IgD-negative memory B cell (primary cell): ENCODE data around the gene ABCA1. TPM values are rescaled to one million over a fixed set of nuclear protein-coding genes. Genes with fewer than 3 reads are reported as not detected.

Experiments used
- H3K27ac Mint-ChIP-seq, 3 donors: one replicate each; pipeline ENCODE4 v1.8.0; 2020 to 2022; ENCODE audit warnings: mild to moderate bottlenecking in 3 of 3, mixed read lengths in 3 of 3, moderate library complexity in 1 of 3
- H3K27me3 Mint-ChIP-seq: one replicate; pipeline ENCODE4 v1.8.0; 2021; ENCODE audit warnings: mixed read lengths
- H3K36me3 Mint-ChIP-seq: one replicate; pipeline ENCODE4 v1.8.0; 2020; ENCODE audit warnings: mild to moderate bottlenecking, mixed read lengths
- H3K4me1 Mint-ChIP-seq, 3 donors: one replicate each; pipeline ENCODE4 v1.8.0; 2020 to 2022; ENCODE audit warnings: mixed read lengths in 3 of 3, mild to moderate bottlenecking in 1 of 3
- H3K4me3 Mint-ChIP-seq, 4 donors: one replicate each; pipeline ENCODE4 v1.8.0; 2020 to 2022; ENCODE audit warnings: mild to moderate bottlenecking in 4 of 4, mixed read lengths in 4 of 4, moderate library complexity in 3 of 4
- H3K9me3 Mint-ChIP-seq, 3 donors: one replicate each; pipeline ENCODE4 v1.8.0; 2020 to 2021; ENCODE audit warnings: mixed read lengths in 3 of 3, mild to moderate bottlenecking in 1 of 3
- polyA plus RNA-seq: library from polyadenylated mRNA; unstranded; fragments of 300-500 nt; fragmentation: Illumina TruSeq; gene quantifications from one replicate; pipeline ENCODE4 v1.2.3, GENCODE V29; 2021

ABCA1 gene
- polyA plus RNA-seq, 1 donor from 2014 or later, result 1.3 TPM

DNA sequence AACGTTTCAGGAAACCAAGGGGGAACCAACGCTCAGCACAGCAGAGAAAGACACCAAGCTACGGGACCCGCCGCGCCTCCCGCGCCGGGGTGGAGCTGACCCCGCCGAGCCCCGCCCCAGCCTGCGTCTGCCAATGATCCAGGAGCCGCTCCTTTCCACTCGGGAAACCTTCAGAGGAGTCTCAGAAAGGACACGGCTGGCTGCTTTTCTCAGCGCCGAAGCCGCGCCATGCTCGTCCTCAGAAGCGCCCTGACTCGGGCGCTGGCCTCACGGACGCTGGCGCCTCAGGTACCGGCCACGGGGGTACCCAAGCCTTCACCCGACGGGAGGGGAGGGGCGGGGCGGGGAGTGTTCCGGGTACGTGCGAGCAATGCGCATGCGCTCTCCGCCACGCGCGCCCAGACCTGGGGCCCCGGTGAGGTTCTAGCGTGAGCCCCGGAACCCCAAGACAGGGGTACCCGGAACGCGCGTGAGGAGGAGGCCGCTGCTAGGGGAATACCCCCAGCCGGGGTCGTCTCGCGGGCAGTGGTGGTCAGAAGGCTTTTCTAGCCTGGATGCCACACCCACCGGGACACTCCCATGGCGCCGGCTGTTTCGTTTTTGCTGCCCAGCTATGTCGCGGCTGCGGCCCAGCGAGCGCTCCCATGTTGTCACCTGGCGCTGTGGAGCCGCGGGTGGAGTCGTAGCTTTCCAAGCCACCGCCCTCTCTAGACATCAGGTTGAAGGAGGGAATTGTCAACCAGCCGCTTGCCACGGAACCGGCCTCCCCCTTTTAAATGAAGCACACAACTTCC, 180.2 kb downstream of the ABCA1 start, which contains the start of gene NIPSNAP3A:
Gene NIPSNAP3A (plus strand): TSS at position 119 of the 794 bp plus-strand sequence. CDS start 110 bp downstream, at position 229.
- H3K27me3 Mint-ChIP-seq, result no peaks in the 10 kb centered on the region
- no peaks in the 10 kb centered on the region for H3K9me3 Mint-ChIP-seq
- peak within 1 kb of the TSS; percentile 74 to 96 (median 95) for H3K27ac Mint-ChIP-seq
- peak within 1 kb of the TSS; percentile 87 to 99 (median 96) for H3K4me3 Mint-ChIP-seq
- peaks cover 5% of the 10 kb centered on the region for H3K36me3 Mint-ChIP-seq
- peaks cover 14 to 27% (median 26%) of the 10 kb centered on the region in 3 donors for H3K4me1 Mint-ChIP-seq

DNA sequence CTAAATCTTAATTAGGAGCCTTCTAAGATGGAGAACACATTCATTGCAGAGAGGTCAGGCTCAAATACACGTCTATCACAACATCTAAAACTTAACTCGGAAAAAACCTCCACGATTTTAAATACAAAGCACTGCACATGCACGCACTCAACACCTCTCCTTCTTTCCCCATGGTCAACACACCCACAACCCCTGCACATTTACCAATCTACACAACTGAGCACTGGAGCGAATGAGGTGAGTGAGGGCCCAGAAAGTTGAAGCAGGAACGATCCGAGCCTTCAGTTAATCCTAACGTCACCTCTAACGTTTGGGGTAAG, 180.8 kb downstream of the ABCA1 start:
- H3K9me3 Mint-ChIP-seq, result no peaks in the 10 kb centered on the region
- H3K36me3 Mint-ChIP-seq, result peaks cover 3% of the 10 kb centered on the region
- peaks cover 14 to 27% (median 26%) of the 10 kb centered on the region in 3 donors for H3K4me1 Mint-ChIP-seq
- H3K27ac Mint-ChIP-seq, result peak overlapping the region; percentile 74 to 96 (median 95)
- H3K4me3 Mint-ChIP-seq, result peak overlapping the region; percentile 87 to 99 (median 96)
- H3K27me3 Mint-ChIP-seq, result no peaks in the 10 kb centered on the region

DNA sequence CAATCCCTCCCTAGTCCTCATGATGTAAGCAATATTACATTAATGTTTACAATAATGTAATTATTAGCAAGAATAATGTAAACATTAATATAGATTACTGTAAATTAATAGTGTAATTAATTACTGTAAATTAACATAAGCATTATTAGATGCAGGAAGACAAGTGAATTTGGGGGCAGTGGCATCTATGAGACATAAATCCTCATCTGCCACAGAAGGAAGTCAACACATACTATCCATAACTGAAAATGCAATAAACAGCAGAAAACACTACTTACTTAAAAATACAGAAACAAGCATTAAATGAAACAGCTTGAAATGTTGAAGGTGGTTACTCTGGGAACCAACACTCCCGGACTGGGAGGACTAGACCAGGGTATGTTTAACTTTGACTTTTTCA, 181.2 kb downstream of the ABCA1 start:
- H3K4me3 Mint-ChIP-seq, result peak overlapping the region; percentile 87 to 99 (median 96)
- no peaks in the 10 kb centered on the region for H3K27me3 Mint-ChIP-seq
- peaks cover 2% of the 10 kb centered on the region for H3K36me3 Mint-ChIP-seq
- H3K27ac Mint-ChIP-seq, result peak overlapping the region; percentile 74 to 96 (median 95)
- H3K9me3 Mint-ChIP-seq, result no peaks in the 10 kb centered on the region
- H3K4me1 Mint-ChIP-seq, result peaks cover 14 to 27% (median 26%) of the 10 kb centered on the region in 3 donors

DNA sequence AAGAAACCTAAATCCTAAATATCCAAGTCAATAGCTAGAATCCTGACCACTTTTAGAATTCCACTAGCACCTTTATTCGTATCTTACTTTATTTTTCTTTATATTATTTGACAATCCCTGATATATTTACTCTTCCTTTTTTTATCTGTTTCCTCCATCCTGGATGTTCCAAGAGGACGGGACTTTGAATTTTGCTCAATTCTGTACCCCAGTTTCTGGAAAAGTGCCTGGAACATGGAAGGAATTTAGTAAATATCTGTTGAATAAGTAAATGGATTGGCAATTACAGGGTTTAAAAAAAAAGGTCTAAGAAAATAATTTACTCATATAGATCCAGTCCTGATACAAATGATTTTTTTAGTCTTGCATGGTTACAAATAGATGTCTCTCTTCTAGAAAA, 181.7 kb downstream of the ABCA1 start:
- Mint-ChIP-seq H3K27ac (peak overlapping the region; percentile 33 to 96 (median 86)), H3K27me3 (no peaks in the 10 kb centered on the region), H3K36me3 (peaks cover 2% of the 10 kb centered on the region), H3K4me3 (peak overlapping the region in 2 of 4 donors; percentile 87 to 97), H3K4me1 (peaks cover 14 to 27% (median 26%) of the 10 kb centered on the region in 3 donors), H3K9me3 (no peaks in the 10 kb centered on the region)

DNA sequence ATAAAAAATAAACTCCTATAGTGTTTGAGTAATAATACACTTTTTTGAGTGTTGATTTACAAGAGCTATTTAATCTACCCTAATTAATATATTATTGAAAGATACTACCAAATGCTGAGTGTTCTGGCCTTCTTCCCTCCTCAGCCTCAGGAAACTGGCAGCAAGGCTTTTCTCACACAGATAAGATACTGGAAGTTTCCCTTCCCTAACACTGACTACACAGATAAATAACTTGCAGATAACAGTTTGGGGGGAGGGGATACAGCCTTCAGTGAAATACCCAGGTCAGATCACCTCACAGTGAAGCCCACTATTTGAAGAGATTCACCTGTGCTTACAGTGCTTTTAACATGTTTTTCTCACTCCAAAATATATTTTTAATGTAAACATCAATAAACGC, 182.1 kb downstream of the ABCA1 start:
- no peaks in the 10 kb centered on the region for H3K9me3 Mint-ChIP-seq
- H3K27ac Mint-ChIP-seq, result peak overlapping the region in 2 of 3 donors; percentile 33 to 74
- peak overlapping the region in 1 of 4 donors; percentile 75 for H3K4me3 Mint-ChIP-seq
- no peaks in the 10 kb centered on the region for H3K27me3 Mint-ChIP-seq
- peaks cover 12 to 29% (median 28%) of the 10 kb centered on the region in 3 donors for H3K4me1 Mint-ChIP-seq
- H3K36me3 Mint-ChIP-seq, result peaks cover 2% of the 10 kb centered on the region

DNA sequence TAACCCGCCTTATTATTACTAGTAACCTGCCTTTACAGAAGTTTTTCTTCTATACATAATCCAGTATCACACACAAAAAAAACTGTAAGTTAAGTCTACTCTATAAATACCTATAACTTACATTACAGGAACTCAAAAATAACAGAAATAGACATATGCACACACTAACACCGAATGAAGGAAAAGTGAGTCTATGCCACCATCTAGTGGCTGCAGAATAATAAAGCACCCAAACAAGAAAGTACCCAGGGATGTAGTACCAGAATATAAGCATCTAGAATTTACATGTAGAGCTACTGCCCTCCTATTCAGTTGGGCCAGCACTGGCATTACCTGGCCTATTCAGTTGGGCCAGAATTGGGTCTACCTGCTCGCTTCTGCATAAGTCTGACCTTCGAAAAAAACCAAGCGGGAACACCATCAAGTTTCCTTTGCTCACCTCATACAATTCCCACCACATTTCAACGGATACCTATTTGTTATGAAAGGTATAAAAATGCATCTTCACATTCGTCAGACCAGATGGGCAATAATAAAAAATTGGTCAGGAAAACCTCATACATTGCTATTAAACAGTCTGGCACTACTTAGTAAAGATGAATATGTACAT, 184.5 kb downstream of the ABCA1 start:
- Mint-ChIP-seq H3K36me3 (peaks cover 2% of the 10 kb centered on the region), H3K27me3 (no peaks in the 10 kb centered on the region), H3K4me3 (peak overlapping the region in 1 of 4 donors; percentile 42), H3K4me1 (peaks cover 19 to 31% (median 22%) of the 10 kb centered on the region in 3 donors), H3K27ac (peak overlapping the region in 1 of 3 donors; percentile 7), H3K9me3 (no peaks in the 10 kb centered on the region)

DNA sequence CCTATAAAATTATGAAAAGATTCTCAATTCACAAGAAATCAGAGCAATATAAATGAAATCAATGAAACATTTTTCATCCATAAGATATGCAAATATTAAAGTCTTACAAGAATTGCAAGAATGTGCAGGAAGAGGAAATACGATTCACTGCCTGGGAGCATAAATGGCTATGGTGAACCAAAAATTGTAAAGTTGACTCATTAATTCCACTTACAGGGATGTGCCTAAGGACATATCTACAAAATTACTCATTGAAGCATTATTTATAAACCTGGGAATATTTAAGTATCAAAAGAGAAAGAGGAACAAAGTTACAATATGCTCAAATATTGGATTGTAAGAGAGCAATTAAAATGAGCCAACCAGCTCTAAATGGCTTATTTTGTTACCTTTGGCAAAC, 187.3 kb downstream of the ABCA1 start:
- Mint-ChIP-seq H3K27me3 (no peaks in the 10 kb centered on the region), H3K4me3 (peak overlapping the region in 1 of 4 donors; percentile 72), H3K36me3 (peaks cover 2% of the 10 kb centered on the region), H3K27ac (peak overlapping the region in 2 of 3 donors; percentile 46 to 51), H3K4me1 (peaks cover 13 to 26% (median 13%) of the 10 kb centered on the region in 3 donors), H3K9me3 (no peaks in the 10 kb centered on the region)

DNA sequence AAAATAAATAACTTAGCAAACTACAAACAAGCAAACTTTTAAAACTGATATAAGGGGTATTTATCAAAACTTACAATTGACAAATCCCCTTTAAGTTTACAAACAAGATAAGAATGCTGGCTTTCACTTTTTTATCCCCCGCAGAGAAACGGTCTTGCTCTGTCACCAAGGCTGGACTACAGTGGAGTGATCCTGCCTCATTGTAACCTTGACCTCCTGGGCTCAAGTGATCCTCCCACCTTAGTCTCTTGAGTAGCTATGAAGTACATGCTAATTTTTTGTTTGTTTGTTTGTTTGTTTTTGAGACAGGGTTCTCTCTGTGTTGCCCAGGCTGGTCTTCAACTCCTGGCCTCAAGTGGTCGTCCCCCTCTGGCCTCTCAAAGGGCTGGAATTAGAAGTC, 189.5 kb downstream of the ABCA1 start:
- no peak overlapping the region for H3K4me3 Mint-ChIP-seq

More for the DNA sequence above, 189.5 kb downstream of the ABCA1 start:
- Mint-ChIP-seq H3K4me1 (peaks cover 11 to 28% (median 13%) of the 10 kb centered on the region in 3 donors), H3K27me3 (no peaks in the 10 kb centered on the region), H3K27ac (no peak overlapping the region), H3K36me3 (peaks cover 6% of the 10 kb centered on the region), H3K9me3 (no peaks in the 10 kb centered on the region)

Other genes starting within 250 kb of the ABCA1 start
- gene OR13D1, start 233.6 kb downstream of the ABCA1 start, polyA plus RNA-seq, result not detected
- gene NIPSNAP3A, start 180.5 kb downstream of the ABCA1 start, polyA plus RNA-seq, result 22.9 TPM
- 9.0 TPM for gene NIPSNAP3B, start 164.0 kb downstream of the ABCA1 start, polyA plus RNA-seq